Stimulated activated CD8-positive, alpha-beta memory T cell treated with anti-CD3 and anti-CD28 coated beads, Interleukin-4, amount 100 ng/mL, for 24 hours (primary cell): ENCODE measurements around the gene SHMT2.

Source experiments
- DNase-seq: peaks from one replicate; pipeline ENCODE4 v3.0.0-alpha.2; 2020; ENCODE audit warnings: low read depth

SHMT2 gene

GRCh38 chr12:57229634-57230380, at the start of gene SHMT2:
Gene SHMT2, plus strand, starts transcription at chr12:57229711. Its CDS starts 68 bp downstream, at chr12:57229779.
- peak; percentile 87 for DNase-seq

GRCh38 chr12:57180321-57180989, 49.1 kb upstream of the SHMT2 start:
- DNase-seq: no peak

GRCh38 chr12:57181072-57181471, 48.4 kb upstream of the SHMT2 start:
- no peak for DNase-seq

GRCh38 chr12:57181561-57182155, 47.9 kb upstream of the SHMT2 start:
- no peak for DNase-seq

- peak; percentile 73 for DNase-seq
Measured at GRCh38 chr12:57182918-57183575, 46.5 kb upstream of the SHMT2 start.

GRCh38 chr12:57183939-57184725, 45.4 kb upstream of the SHMT2 start:
- no peak for DNase-seq

DNA sequence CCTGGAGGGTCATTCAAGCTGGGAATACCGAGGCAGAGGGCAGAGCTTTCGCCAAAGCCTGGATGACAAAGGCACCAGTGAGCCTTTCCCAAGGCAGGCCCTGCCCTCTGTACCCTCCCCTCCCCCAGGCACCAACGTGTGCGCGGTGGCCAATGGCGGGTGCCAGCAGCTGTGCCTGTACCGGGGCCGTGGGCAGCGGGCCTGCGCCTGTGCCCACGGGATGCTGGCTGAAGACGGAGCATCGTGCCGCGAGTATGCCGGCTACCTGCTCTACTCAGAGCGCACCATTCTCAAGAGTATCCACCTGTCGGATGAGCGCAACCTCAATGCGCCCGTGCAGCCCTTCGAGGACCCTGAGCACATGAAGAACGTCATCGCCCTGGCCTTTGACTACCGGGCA, 44.1 kb upstream of the SHMT2 start:
- no peak for DNase-seq

- DNase-seq: no peak
Measured at GRCh38 chr12:57185906-57186508, 43.5 kb upstream of the SHMT2 start.

GRCh38 chr12:57187222-57188089, 42.1 kb upstream of the SHMT2 start:
- DNase-seq: no peak

DNA sequence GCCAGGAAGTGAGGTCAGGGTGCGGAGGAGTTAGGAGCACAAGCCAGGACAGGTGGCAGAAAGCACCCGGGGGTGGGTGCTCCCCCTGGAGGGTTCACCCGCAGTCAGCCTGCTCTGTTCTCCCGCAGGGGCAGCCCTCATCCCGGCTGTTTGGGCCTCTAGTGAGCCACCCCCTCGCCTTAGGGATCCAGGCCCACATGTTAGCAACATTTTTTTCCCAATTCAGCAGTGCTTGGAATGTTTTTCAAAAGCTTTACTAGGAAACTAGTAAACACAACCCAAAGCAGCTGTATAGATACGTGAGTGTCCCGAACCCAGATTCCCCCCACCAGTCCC, 41.5 kb upstream of the SHMT2 start:
- no peak for DNase-seq

DNA sequence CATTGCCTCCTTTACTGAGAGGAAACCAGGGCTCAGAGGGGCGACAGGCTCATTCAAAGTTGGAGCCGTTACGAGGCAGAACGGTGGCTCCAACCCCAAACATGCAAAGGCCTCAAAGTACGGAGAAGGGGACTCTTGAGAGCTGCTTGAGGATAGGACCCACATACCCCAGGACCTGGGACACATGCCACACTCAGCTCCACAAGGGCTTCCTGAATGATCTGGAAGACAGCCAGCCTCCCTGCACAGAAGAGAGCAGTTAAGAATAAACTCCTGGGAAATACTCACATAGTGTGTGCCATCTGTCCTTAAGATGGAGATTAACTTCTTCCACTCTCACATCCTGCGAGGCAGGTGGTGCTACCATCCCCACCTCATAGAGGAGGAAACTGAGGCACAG, 39.5 kb upstream of the SHMT2 start:
- DNase-seq: no peak

DNA sequence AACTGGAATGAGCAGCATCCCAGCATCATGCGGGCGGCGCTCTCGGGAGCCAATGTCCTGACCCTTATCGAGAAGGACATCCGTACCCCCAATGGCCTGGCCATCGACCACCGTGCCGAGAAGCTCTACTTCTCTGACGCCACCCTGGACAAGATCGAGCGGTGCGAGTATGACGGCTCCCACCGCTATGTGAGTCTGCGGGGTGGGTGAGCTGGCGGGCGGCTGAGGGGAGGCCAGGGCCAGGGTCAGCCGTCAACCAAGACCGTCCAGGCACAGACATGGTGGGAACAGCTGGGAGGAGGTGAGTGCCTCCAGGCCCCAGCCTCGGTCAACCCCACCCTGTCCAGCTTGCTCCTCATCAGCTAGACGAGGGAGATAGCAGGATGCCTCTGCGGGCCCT, 38.7 kb upstream of the SHMT2 start:
- DNase-seq: no peak

DNA sequence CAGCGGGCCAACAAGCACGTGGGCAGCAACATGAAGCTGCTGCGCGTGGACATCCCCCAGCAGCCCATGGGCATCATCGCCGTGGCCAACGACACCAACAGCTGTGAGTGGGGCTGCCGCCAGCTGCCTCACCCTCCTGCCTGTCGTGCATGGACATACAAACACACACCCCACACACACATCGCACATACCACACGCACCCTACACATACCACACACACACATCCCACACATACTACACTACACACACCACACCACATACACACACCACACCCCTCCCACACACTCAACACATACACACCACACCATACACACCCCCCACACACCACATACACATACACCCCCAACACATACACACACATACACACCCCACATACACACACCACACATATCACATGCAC, 38.1 kb upstream of the SHMT2 start:
- no peak for DNase-seq

DNA sequence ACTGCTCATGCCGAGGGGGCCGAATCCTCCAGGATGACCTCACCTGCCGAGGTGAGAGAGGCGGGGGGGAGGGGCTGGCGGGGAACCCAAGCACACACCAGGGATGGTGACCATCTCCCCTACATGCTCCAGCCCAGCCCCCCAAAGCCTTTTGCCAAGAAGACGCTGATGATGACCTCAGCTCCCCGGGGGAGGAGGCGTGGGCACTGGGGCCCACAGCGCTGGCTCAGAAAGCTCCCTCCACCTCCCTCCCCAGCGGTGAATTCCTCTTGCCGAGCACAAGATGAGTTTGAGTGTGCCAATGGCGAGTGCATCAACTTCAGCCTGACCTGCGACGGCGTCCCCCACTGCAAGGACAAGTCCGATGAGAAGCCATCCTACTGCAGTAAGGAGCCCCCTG, 36.6 kb upstream of the SHMT2 start:
- DNase-seq: no peak

GRCh38 chr12:57193706-57194245, 35.7 kb upstream of the SHMT2 start:
- no peak for DNase-seq

DNA sequence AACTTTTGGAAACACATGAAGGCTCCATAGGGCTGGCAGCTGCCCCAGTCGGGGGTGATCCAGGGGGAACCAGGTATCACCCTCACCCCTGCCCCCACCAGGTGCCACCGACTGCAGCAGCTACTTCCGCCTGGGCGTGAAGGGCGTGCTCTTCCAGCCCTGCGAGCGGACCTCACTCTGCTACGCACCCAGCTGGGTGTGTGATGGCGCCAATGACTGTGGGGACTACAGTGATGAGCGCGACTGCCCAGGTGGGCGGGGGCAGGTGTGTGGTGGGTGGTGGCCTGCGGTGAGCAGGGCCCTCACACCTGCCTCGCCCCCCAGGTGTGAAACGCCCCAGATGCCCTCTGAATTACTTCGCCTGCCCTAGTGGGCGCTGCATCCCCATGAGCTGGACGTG, 35.3 kb upstream of the SHMT2 start:
- no peak for DNase-seq

DNA sequence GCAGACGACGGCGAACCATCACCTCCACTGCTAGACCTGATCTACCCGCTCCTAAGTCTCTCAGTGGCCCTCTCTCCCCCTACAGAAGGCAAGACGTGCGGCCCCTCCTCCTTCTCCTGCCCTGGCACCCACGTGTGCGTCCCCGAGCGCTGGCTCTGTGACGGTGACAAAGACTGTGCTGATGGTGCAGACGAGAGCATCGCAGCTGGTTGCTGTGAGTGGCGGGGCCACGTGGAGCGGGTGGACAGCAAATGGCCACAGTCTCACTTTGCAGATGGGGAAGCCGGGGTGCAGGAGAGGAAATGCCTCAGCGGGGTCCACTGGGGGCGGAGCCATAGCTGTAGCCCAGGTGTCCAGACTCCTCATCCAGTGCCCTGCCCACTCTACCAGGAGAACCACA, 34.3 kb upstream of the SHMT2 start:
- no peak for DNase-seq

DNA sequence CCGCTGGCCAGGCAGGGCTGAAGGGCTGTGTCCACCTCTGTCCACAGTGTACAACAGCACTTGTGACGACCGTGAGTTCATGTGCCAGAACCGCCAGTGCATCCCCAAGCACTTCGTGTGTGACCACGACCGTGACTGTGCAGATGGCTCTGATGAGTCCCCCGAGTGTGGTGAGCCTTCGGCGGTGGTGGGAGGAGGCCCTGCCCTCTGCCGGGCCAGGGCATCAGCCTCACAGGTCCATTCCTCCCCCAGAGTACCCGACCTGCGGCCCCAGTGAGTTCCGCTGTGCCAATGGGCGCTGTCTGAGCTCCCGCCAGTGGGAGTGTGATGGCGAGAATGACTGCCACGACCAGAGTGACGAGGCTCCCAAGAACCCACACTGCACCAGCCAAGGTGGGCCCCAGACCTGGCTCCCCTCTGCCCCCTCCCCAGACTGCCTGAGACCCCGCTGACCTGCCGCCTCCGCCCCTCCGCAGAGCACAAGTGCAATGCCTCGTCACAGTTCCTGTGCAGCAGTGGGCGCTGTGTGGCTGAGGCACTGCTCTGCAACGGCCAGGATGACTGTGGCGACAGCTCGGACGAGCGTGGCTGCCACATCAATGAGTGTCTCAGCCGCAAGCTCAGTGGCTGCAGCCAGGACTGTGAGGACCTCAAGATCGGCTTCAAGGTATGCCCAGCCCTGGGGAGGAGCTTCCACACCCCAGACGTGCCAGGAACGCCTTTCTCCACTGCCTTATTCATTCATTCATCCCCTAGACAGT, 33.7 kb upstream of the SHMT2 start:
- DNase-seq: no peak

GRCh38 chr12:57196439-57196838, 33.1 kb upstream of the SHMT2 start:
- no peak for DNase-seq

- no peak for DNase-seq
Measured at GRCh38 chr12:57196956-57197355, 32.6 kb upstream of the SHMT2 start.
